PC-9 (cell line): ENCODE results near the gene AGPAT3. TPM values are rescaled to one million over a fixed set of nuclear protein-coding genes. Genes with fewer than 3 reads are reported as not detected.

Source experiments
- BruUV-seq: library from RNA; stranded (reverse); fragments of 400-500 nt; replicated peaks from 2 replicates; lab custom pipeline; 2021; lab: Mats Ljungman, UMichigan
- CTCF ChIA-PET: fragments of 300-600 bp; sonication (Branson Sonifier 250); formaldehyde crosslinking; loops from one replicate; lab custom pipeline; 2022; ENCODE audit warnings: antibody characterized with exemption; lab: Charles Lee
- POLR2A ChIA-PET: fragments of 300-600 bp; sonication (Branson Sonifier 250); formaldehyde crosslinking; loops from one replicate; lab custom pipeline; 2022; ENCODE audit warnings: antibody characterized with exemption; ENCODE audit not compliant: unreplicated experiment; lab: Charles Lee
- DNase-seq, 2 experiments: peaks; one replicate each; pipeline versions ENCODE4 v3.0.0 to v3.0.0-alpha.2; 2015 to 2022; ENCODE audit warnings: mixed read lengths in 1 of 2
- H2AFZ ChIP-seq: fragments of 200-600 bp; sonication (generic); 2 replicates; pipeline ENCODE4 v1.8.1; 2017; ENCODE audit warnings: antibody characterized with exemption
- H3F3A ChIP-seq: fragments of 200-600 bp; sonication (generic); 2 replicates; pipeline ENCODE4 v1.8.1; 2017; ENCODE audit warnings: antibody characterized with exemption, mild to moderate bottlenecking, low read depth; ENCODE audit not compliant: insufficient read depth
- H3K27ac ChIP-seq: fragments of 200-600 bp; sonication (generic); 2 replicates; pipeline ENCODE4 v1.6.1; 2016; ENCODE audit warnings: mixed run types
- H3K27me3 ChIP-seq: fragments of 200-600 bp; sonication (generic); 2 replicates; pipeline ENCODE4 v1.6.1; 2016; ENCODE audit warnings: low read depth, mixed run types; ENCODE audit not compliant: insufficient read depth
- H3K36me3 ChIP-seq: fragments of 200-600 bp; sonication (generic); 2 replicates; pipeline ENCODE4 v1.6.1; 2016; ENCODE audit warnings: low read depth, mixed run types
- H3K4me1 ChIP-seq: fragments of 200-600 bp; sonication (generic); replicated peaks from 2 replicates; pipeline ENCODE4 v1.6.1; 2016; ENCODE audit warnings: mixed run types; ENCODE audit not compliant: insufficient read depth
- H3K4me2 ChIP-seq: fragments of 200-600 bp; sonication (generic); 2 replicates; pipeline ENCODE4 v1.6.1; 2017; ENCODE audit warnings: mixed run types
- H3K4me3 ChIP-seq: fragments of 200-600 bp; sonication (generic); 2 replicates; pipeline ENCODE4 v1.6.1; 2016; ENCODE audit warnings: mixed run types
- H3K79me2 ChIP-seq: fragments of 200-600 bp; sonication (generic); 2 replicates; pipeline ENCODE4 v1.6.1; 2017; ENCODE audit warnings: low read depth, mixed run types
- H3K9me2 ChIP-seq: fragments of 200-600 bp; sonication (generic); 2 replicates; pipeline ENCODE4 v1.8.1; 2017; ENCODE audit warnings: mild to moderate bottlenecking; ENCODE audit not compliant: insufficient read depth
- H3K9me3 ChIP-seq: fragments of 200-600 bp; sonication (generic); 2 replicates; pipeline ENCODE4 v1.8.1; 2016; ENCODE audit warnings: low read depth; ENCODE audit not compliant: insufficient read depth
- H4K20me1 ChIP-seq: fragments of 200-600 bp; sonication (generic); 2 replicates; pipeline ENCODE4 v1.8.1; 2017; ENCODE audit not compliant: insufficient read depth
- EZH2 ChIP-seq: fragments of 200-600 bp; sonication (generic); IDR thresholded peaks from 2 replicates; pipeline ENCODE4 v1.8.0; 2017; ENCODE audit warnings: antibody characterized with exemption, low read depth
- intact Hi-C: fragments of 100-400 bp; cut with micrococcal nuclease; formaldehyde crosslinking; loops from one replicate; pipeline ENCODE4 v1.10.0; 2022; ENCODE audit not compliant: unreplicated experiment
- total RNA-seq: library from RNA; stranded (reverse); gene quantifications from 2 replicates; pipeline ENCODE4 v1.2.3, GENCODE V29; 2021
- TF ChIP-seq, protein P1 (sequence below): fragments of 200-600 bp; sonication (generic); conservative IDR thresholded peaks from 2 replicates; pipeline ENCODE4 v1.6.1; 2017; ENCODE audit warnings: mixed run types, antibody characterized with exemption, mild to moderate bottlenecking, moderate library complexity

The AGPAT3 gene
- total RNA-seq, 1 experiment from 2014 or later, result 39.0 TPM

DNA sequence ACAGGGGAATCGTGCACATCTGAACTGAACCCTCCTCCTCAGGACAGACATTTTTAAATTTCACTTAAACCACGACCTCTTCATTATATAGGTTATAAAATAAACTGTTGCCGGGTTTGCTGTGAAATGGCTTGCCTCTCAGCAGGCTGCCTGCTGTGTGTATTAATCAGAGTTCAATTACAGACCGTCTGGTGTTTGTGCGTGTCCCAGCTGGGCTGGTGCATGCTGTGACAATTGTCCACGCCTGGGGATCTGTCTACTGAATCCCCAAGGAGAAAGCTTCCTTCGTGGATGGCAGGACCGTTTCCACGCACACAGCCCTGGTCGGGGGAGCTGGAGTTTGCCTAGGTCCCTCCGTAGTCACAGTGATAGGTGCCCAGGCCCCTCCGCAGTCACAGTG, 13.4 kb upstream of the AGPAT3 start:
- BruUV-seq, result no TSS peak

DNA sequence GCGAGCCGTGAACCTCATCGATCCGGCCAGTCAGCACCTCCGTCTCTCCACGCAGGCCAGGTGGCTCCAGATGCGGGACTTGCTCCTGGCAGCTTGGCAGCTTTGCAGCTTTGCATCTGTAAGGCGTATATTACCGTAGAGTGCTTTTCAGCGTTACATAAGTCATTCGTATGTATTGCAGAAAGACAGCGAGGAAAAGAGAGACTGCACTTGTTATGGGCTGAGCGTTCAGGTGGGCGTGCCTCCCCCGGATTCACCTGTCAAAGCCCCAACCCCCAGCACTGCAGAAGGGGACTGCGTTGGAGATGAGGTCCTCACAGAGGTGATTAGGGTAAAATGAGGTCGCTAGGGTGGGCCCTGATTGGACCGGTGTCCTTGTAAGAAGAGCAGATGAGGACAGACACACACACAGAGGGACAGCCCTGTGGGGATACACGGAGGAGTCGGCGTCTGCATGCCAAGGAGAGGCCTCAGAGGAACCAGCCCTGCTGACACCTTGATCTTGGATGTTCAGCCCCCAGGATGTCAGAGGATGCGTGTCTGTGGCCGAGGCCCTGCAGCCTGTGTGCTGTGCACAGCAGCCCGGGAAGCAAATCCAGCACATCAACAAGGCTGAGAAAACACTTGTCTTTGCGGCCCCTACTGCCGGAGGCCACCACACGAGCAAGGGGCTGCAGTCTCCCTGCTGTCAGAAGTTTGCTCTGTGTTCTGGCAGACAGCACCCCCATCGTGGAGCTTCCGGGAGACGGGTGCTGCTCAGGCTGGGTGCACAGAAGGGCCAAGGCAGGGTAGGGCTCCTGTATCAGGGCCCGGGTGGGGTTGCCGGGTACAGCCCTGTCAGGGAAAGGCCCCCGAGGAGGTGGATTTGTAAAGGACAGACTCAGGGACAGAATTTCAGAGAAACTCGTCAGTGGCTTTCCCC, 10.9 kb upstream of the AGPAT3 start:
- Histone ChIP-seq H3F3A (0 out of 2 replicates have a peak, but pooled peaks cover 3% of the 10 kb centered on the region), H3K27me3 (peaks cover 4% of the 10 kb centered on the region; the same call in 1 of the 2 replicates), H3K4me2 (no peak overlapping the region), H2AFZ (no peak overlapping the region), H3K36me3 (no peaks in the 10 kb centered on the region), H3K79me2 (no peaks in the 10 kb centered on the region), H3K4me1 (peaks cover 6% of the 10 kb centered on the region; the same call in 1 of the 2 replicates), H3K9me3 (no peaks in the 10 kb centered on the region), H3K9me2 (no peaks in the 10 kb centered on the region), H3K4me3 (no peak overlapping the region), H3K27ac (no peak overlapping the region), H4K20me1 (no peaks in the 10 kb centered on the region)
- TF ChIP-seq EZH2, result no peak
- TF ChIP-seq, protein P1, sequence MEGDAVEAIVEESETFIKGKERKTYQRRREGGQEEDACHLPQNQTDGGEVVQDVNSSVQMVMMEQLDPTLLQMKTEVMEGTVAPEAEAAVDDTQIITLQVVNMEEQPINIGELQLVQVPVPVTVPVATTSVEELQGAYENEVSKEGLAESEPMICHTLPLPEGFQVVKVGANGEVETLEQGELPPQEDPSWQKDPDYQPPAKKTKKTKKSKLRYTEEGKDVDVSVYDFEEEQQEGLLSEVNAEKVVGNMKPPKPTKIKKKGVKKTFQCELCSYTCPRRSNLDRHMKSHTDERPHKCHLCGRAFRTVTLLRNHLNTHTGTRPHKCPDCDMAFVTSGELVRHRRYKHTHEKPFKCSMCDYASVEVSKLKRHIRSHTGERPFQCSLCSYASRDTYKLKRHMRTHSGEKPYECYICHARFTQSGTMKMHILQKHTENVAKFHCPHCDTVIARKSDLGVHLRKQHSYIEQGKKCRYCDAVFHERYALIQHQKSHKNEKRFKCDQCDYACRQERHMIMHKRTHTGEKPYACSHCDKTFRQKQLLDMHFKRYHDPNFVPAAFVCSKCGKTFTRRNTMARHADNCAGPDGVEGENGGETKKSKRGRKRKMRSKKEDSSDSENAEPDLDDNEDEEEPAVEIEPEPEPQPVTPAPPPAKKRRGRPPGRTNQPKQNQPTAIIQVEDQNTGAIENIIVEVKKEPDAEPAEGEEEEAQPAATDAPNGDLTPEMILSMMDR, result no peak
- ChIA-PET CTCF (interaction anchor here (0.6 kb wide), 1 partner anchor 157 kb away, joined by 3 read pairs; no protein-coding TSS in a partner anchor), POLR2A (no interaction called here)
- no TSS peak for BruUV-seq
- intact Hi-C loops, result no loop called here
- no peak for DNase-seq

More for the DNA sequence above, 13.4 kb upstream of the AGPAT3 start:
- H3K36me3 ChIP-seq, result no peaks in the 10 kb centered on the region
- H3K9me3 ChIP-seq, result no peaks in the 10 kb centered on the region
- no peak overlapping the region for H3K4me2 ChIP-seq
- intact Hi-C loops, result no loop called here
- no peak overlapping the region for H3K4me3 ChIP-seq
- no peaks in the 10 kb centered on the region for H4K20me1 ChIP-seq
- ChIA-PET POLR2A (no interaction called here), CTCF (no interaction called here)
- DNase-seq, result no peak
- no peak for TF ChIP-seq EZH2
- TF ChIP-seq, protein P1, result no peak
- H3K79me2 ChIP-seq, result no peaks in the 10 kb centered on the region
- no peaks in the 10 kb centered on the region for H3K4me1 ChIP-seq
- no peaks in the 10 kb centered on the region for H3K9me2 ChIP-seq
- H3K27me3 ChIP-seq, result peaks cover 4% of the 10 kb centered on the region; the same call in 1 of the 2 replicates
- H2AFZ ChIP-seq, result no peak overlapping the region
- H3F3A ChIP-seq, result no peaks in the 10 kb centered on the region
- no peak overlapping the region for H3K27ac ChIP-seq

DNA sequence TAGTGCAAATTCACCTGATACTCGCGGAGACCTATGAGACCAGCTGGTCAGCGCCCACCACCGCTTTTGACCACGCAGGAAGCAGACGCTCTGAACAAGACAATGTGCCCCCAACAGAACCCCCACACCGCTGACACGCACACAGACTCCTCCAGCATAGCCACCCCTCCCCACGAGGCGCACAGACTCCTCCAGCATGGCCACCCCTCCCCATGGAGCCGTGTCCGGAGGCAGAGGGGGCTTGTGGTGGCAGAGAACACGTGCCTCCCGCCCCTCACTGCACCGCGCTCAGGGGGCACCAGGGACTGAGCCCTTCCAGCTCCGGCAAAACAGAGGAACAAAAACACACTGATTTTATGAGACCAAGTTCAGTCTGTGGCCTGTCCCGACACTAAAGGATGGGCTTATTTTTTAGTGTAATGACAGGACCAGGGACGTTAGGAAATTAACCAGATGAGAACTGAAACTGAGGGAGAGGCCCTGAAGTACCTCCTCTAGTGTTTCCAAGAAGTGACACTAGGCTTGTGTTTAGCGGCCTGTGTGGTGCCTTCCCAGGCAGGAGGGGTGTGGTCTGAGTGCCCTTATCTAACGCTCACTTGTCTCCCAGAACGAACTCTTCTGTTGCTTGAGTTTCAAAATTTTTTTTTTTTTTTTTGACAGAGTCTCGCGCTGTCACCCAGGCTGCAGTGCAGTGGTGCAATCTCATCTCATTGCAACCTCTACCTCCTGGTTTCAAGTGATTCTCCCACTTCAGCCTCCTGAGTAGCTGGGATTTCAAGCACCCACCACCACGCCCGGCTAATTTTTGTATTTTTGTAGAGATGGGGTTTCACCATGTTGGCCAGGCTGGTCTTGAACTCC, 10.0 kb upstream of the AGPAT3 start:
- intact Hi-C loops, result no loop called here
- Histone ChIP-seq H3K27ac (no peak overlapping the region), H4K20me1 (no peaks in the 10 kb centered on the region), H3K9me3 (no peaks in the 10 kb centered on the region), H3K9me2 (no peaks in the 10 kb centered on the region), H3K4me1 (peaks cover 6% of the 10 kb centered on the region; the same call in 1 of the 2 replicates), H3K4me3 (no peak overlapping the region), H3K4me2 (no peak overlapping the region), H3K36me3 (no peaks in the 10 kb centered on the region), H3F3A (0 out of 2 replicates have a peak, but pooled peaks cover 3% of the 10 kb centered on the region), H3K27me3 (peaks cover 4% of the 10 kb centered on the region; the same call in 1 of the 2 replicates), H2AFZ (no peak overlapping the region), H3K79me2 (no peaks in the 10 kb centered on the region)
- ChIA-PET CTCF (no interaction called here), POLR2A (no interaction called here)
- TF ChIP-seq, protein P1, result no peak
- no peak for TF ChIP-seq EZH2
- no peak for DNase-seq
- BruUV-seq, result no TSS peak
